Fibroblast of skin of right biceps (primary cell): Measurements from ENCODE around the gene OSGIN1.

Experiments
- DNase-seq: peaks from one replicate; pipeline ENCODE4 v3.0.0-alpha.2; 2013

The OSGIN1 gene

GRCh38 chr16:83952940-83953795 is at the start of gene OSGIN1:
Gene OSGIN1, plus strand, starts transcription at chr16:83953240. Its CDS starts 4,432 bp downstream, at chr16:83957672.
- peak; percentile 93 for DNase-seq

GRCh38 chr16:83903751-83904150 is 49.3 kb upstream of the OSGIN1 start:
- peak; percentile 28 for DNase-seq

- peak; percentile 44 for DNase-seq
These were observed 46.4 kb upstream of the OSGIN1 start for GRCh38 chr16:83906683-83907082.

GRCh38 chr16:83907111-83907510 is 45.9 kb upstream of the OSGIN1 start:
- DNase-seq = no peak

- DNase-seq = no peak
These were observed 45.3 kb upstream of the OSGIN1 start for GRCh38 chr16:83907631-83908250.

- DNase-seq = no peak
These were observed 44.2 kb upstream of the OSGIN1 start for GRCh38 chr16:83908798-83909197.

- DNase-seq = no peak
These were observed 41.8 kb upstream of the OSGIN1 start for GRCh38 chr16:83911290-83911689.

GRCh38 chr16:83912519-83913244 is 40.4 kb upstream of the OSGIN1 start:
- DNase-seq = no peak

- peak; percentile 11 for DNase-seq
These were observed 39.8 kb upstream of the OSGIN1 start for GRCh38 chr16:83913245-83913633.

- no peak for DNase-seq
These were observed 38.8 kb upstream of the OSGIN1 start for GRCh38 chr16:83914091-83914710.

GRCh38 chr16:83915081-83915480 is 38.0 kb upstream of the OSGIN1 start:
- no peak for DNase-seq

- no peak for DNase-seq
These were observed 37.5 kb upstream of the OSGIN1 start for GRCh38 chr16:83915491-83915890.

GRCh38 chr16:83917152-83918120 is 35.6 kb upstream of the OSGIN1 start:
- DNase-seq = no peak

- DNase-seq = no peak
These were observed 32.0 kb upstream of the OSGIN1 start for GRCh38 chr16:83920894-83921491.

GRCh38 chr16:83923581-83924365 is 29.3 kb upstream of the OSGIN1 start:
- DNase-seq = no peak

GRCh38 chr16:83924686-83925085 is 28.4 kb upstream of the OSGIN1 start:
- no peak for DNase-seq

- no peak for DNase-seq
These were observed 27.7 kb upstream of the OSGIN1 start for GRCh38 chr16:83925095-83925905.

- no peak for DNase-seq
These were observed 26.9 kb upstream of the OSGIN1 start for GRCh38 chr16:83925957-83926725.
